H1 (cell line): ENCODE results near the gene UTP14A. TPM values are rescaled to one million over a fixed set of nuclear protein-coding genes. Genes with fewer than 3 reads are reported as not detected.

Experiments
- CTCF ChIA-PET: fragments of 300-600 bp; sonication (Branson Sonifier 250); formaldehyde crosslinking; loops from one replicate; lab custom pipeline; 2021; ENCODE audit not compliant: partially characterized antibody; lab: Charles Lee
- POLR2A ChIA-PET: fragments of 300-600 bp; sonication (Branson Sonifier 250); formaldehyde crosslinking; loops from one replicate; lab custom pipeline; 2021; ENCODE audit warnings: inconsistent platforms; ENCODE audit not compliant: partially characterized antibody; lab: Charles Lee
- DNase-seq, 2 experiments: peaks; one replicate each; pipeline versions ENCODE4 v3.0.0 to v3.0.0-alpha.2; 2010 to 2022; ENCODE audit warnings: low spot score in 2 of 2, low read depth in 1 of 2, mixed read lengths in 1 of 2
- FAIRE-seq: peaks from 2 replicates; lab custom pipeline; 2011; peaks lifted over from hg19 to GRCh38; lab: Jason Lieb, UNC
- H2AFZ ChIP-seq: 2 replicates; pipeline ENCODE4 v1.8.1; 2012; ENCODE audit warnings: low read length, inconsistent platforms
- H2AK5ac ChIP-seq: 2 replicates; pipeline ENCODE4 v1.6.1; 2013; ENCODE audit warnings: low read depth, low read length
- H2BK120ac ChIP-seq: replicated peaks from 2 replicates; pipeline ENCODE3; 2013; ENCODE audit warnings: low read depth, low read length, inconsistent platforms
- H2BK12ac ChIP-seq: 2 replicates; pipeline ENCODE4 v1.6.1; 2013; ENCODE audit warnings: low read depth, low read length
- H2BK15ac ChIP-seq: 2 replicates; pipeline ENCODE4 v1.6.1; 2013; ENCODE audit warnings: low read length
- H2BK20ac ChIP-seq: 2 replicates; pipeline ENCODE4 v1.6.1; 2013; ENCODE audit warnings: low read length
- H2BK5ac ChIP-seq: 2 replicates; pipeline ENCODE4 v1.6.1; 2013; ENCODE audit warnings: low read depth, low read length
- H3K14ac ChIP-seq: 2 replicates; pipeline ENCODE4 v1.6.1; 2013; ENCODE audit warnings: inconsistent platforms; ENCODE audit not compliant: insufficient read length
- H3K18ac ChIP-seq: 2 replicates; pipeline ENCODE4 v1.6.1; 2013; ENCODE audit warnings: low read length; ENCODE audit errors: extremely low read depth
- H3K23ac ChIP-seq: 2 replicates; pipeline ENCODE4 v1.6.1; 2013; ENCODE audit warnings: inconsistent platforms; ENCODE audit not compliant: insufficient read length
- H3K23me2 ChIP-seq: 2 replicates; pipeline ENCODE4 v1.6.1; 2013; ENCODE audit warnings: low read depth, low read length
- H3K27ac ChIP-seq: 2 replicates; pipeline ENCODE4 v1.6.1; 2011; ENCODE audit warnings: low read depth, low read length, inconsistent platforms
- H3K27me3 ChIP-seq, 4 experiments: replicated peaks in 1 of 4; 1 replicate in 1 of 4; 2 replicates in 3 of 4; pipeline versions ENCODE4 v1.6.1 to v1.8.1; 2011 to 2013; ENCODE audit warnings: low read length in 3 of 4, mild to moderate bottlenecking in 3 of 4, inconsistent platforms in 2 of 4, mixed read lengths in 2 of 4, moderate library complexity in 1 of 4; ENCODE audit not compliant: control insufficient read depth in 3 of 4, insufficient read depth in 3 of 4; ENCODE audit errors: extremely low read depth in 1 of 4
- H3K36me3 ChIP-seq, 4 experiments: 2 replicates each; pipeline versions ENCODE4 v1.6.1 to v1.8.1; 2011 to 2013; ENCODE audit warnings: mild to moderate bottlenecking in 4 of 4, low read length in 3 of 4, moderate library complexity in 2 of 4, control low read depth in 1 of 4, inconsistent platforms in 1 of 4; ENCODE audit not compliant: insufficient read depth in 4 of 4, control insufficient read depth in 2 of 4
- H3K4ac ChIP-seq: replicated peaks from 2 replicates; pipeline ENCODE3; 2013; ENCODE audit warnings: low read length, low read depth, mixed read lengths, inconsistent platforms; ENCODE audit not compliant: insufficient read length
- H3K4me1 ChIP-seq, 4 experiments: replicated peaks in 1 of 4; 1 replicate in 1 of 4; 2 replicates in 3 of 4; pipeline versions ENCODE4 v1.6.1 to v1.8.1; 2011 to 2013; ENCODE audit warnings: low read length in 3 of 4, inconsistent platforms in 2 of 4, mixed read lengths in 1 of 4; ENCODE audit not compliant: insufficient read depth in 4 of 4, control insufficient read depth in 3 of 4
- H3K4me2 ChIP-seq, 2 experiments: 2 replicates each; pipeline versions ENCODE4 v1.6.1 to v1.8.1; 2011 to 2013; ENCODE audit warnings: low read depth in 2 of 2, low read length in 2 of 2, control low read depth in 1 of 2, inconsistent platforms in 1 of 2, mild to moderate bottlenecking in 1 of 2; ENCODE audit not compliant: insufficient read depth in 1 of 2
- H3K4me3 ChIP-seq, 4 experiments: fragments of 200-600, 300-600 bp in 1 of 4; sonication (generic), shearing (Covaris generic), sonication (Bioruptor Twin) in 1 of 4; 2 replicates each; pipeline versions ENCODE4 v1.5.1 to v1.8.1; 2011 to 2016; ENCODE audit warnings: low read length in 4 of 4, low read depth in 3 of 4, control low read depth in 2 of 4, inconsistent platforms in 2 of 4, mild to moderate bottlenecking in 2 of 4, mixed read lengths in 1 of 4, moderate library complexity in 1 of 4; ENCODE audit not compliant: insufficient read depth in 2 of 4; ENCODE audit errors: extremely low read depth in 1 of 4
- H3K56ac ChIP-seq: replicated peaks from 2 replicates; pipeline ENCODE3; 2013; ENCODE audit warnings: low read depth, mild to moderate bottlenecking, mixed read lengths, low read length, inconsistent platforms; ENCODE audit not compliant: insufficient read length
- H3K79me1 ChIP-seq: 2 replicates; pipeline ENCODE4 v1.6.1; 2013; ENCODE audit warnings: low read depth, low read length, control low read depth
- H3K79me2 ChIP-seq, 2 experiments: 2 replicates each; pipeline versions ENCODE4 v1.6.1 to v1.8.1; 2012 to 2013; ENCODE audit warnings: low read length in 2 of 2, mild to moderate bottlenecking in 2 of 2, inconsistent platforms in 1 of 2; ENCODE audit not compliant: insufficient read depth in 2 of 2, control insufficient read depth in 1 of 2
- H3K9ac ChIP-seq, 4 experiments: replicated peaks in 1 of 4; 1 replicate in 1 of 4; 2 replicates in 3 of 4; pipeline versions ENCODE4 v1.6.1 to v1.8.1; 2011 to 2013; ENCODE audit warnings: low read depth in 3 of 4, low read length in 3 of 4, control low read depth in 2 of 4, mild to moderate bottlenecking in 2 of 4, moderate library complexity in 2 of 4, inconsistent platforms in 1 of 4; ENCODE audit errors: extremely low read depth in 1 of 4
- H3K9me3 ChIP-seq, 2 experiments: 2 replicates each; pipeline versions ENCODE4 v1.6.1 to v1.8.1; 2012 to 2013; ENCODE audit warnings: mild to moderate bottlenecking in 2 of 2, moderate library complexity in 2 of 2, control low read depth in 1 of 2, inconsistent platforms in 1 of 2, low read depth in 1 of 2, low read length in 1 of 2, mixed read lengths in 1 of 2; ENCODE audit not compliant: insufficient read depth in 2 of 2
- H4K20me1 ChIP-seq, 2 experiments: replicated peaks in 1 of 2; 2 replicates each; pipeline versions ENCODE3 to v1.8.1; 2011 to 2013; ENCODE audit warnings: inconsistent platforms in 2 of 2, low read length in 2 of 2, mild to moderate bottlenecking in 1 of 2; ENCODE audit not compliant: insufficient read depth in 2 of 2, control insufficient read depth in 1 of 2
- H4K5ac ChIP-seq: 2 replicates; pipeline ENCODE4 v1.6.1; 2013; ENCODE audit warnings: low read length, low read depth, mixed read lengths, inconsistent platforms; ENCODE audit not compliant: insufficient read length
- H4K8ac ChIP-seq: 2 replicates; pipeline ENCODE4 v1.8.0; 2013; ENCODE audit warnings: mild to moderate bottlenecking, moderate library complexity, low read length, inconsistent platforms; ENCODE audit not compliant: insufficient read depth; ENCODE audit errors: extremely low read depth
- H4K91ac ChIP-seq: replicated peaks from 2 replicates; pipeline ENCODE3; 2013; ENCODE audit warnings: low read length, mixed read lengths, inconsistent platforms; ENCODE audit not compliant: insufficient read length
- SAP30 ChIP-seq: fragments of 300-600 bp; sonication (generic); IDR thresholded peaks from 2 replicates; pipeline ENCODE4 v1.7.1; 2012; ENCODE audit warnings: low read length, moderate library complexity, mild to moderate bottlenecking, inconsistent platforms; ENCODE audit not compliant: insufficient read depth, insufficient replicate concordance
- SUZ12 ChIP-seq: fragments of 200-600 bp; sonication (generic); IDR thresholded peaks from 2 replicates; pipeline ENCODE4 v1.6.1; 2012; ENCODE audit warnings: mild to moderate bottlenecking, inconsistent platforms, low read length, moderate library complexity, mixed read lengths
- WGBS, 2 experiments: shearing (Covaris generic) in 1 of 2; methylation state at CpG; one replicate each; pipeline versions ENCODE4 v1.1.6 to v1.1.7; 2013 to 2015; ENCODE audit warnings: low lambda C conversion rate in 2 of 2, mixed read lengths in 2 of 2, inconsistent platforms in 1 of 2, low coverage in 1 of 2, missing lambda C conversion rate in 1 of 2; ENCODE audit not compliant: insufficient replicate concordance in 2 of 2, insufficient coverage in 1 of 2, insufficient read length in 1 of 2; ENCODE audit errors: extremely low coverage in 1 of 2, missing lambda C conversion rate in 1 of 2; 5-methylcytosine and 5-hydroxymethylcytosine counted together
- polyA plus RNA-seq, 7 experiments: library from polyadenylated mRNA; depleted of rRNA in 3 of 7; stranded (reverse) in 5 of 7; unstranded in 2 of 7; fragments of >200 nt in 5 of 7; fragments of 200-250 nt in 2 of 7; gene quantifications; 1 replicate in 5 of 7; 2 replicates in 1 of 7; 4 replicates in 1 of 7; pipeline versions ENCODE4 v1.2.1 to v1.2.3, GENCODE V29; 2011 to 2013; ENCODE audit warnings: missing spikeins in 2 of 7, mixed read lengths in 2 of 7
- total RNA-seq: library from RNA; stranded (reverse); fragmentation: NEBNext Ultra II Directional; extraction: Animal tissue kit (Norgen Biotek cat#: 25700); gene quantifications from 2 replicates; pipeline ENCODE4 v1.2.1, GENCODE V29; 2021

The UTP14A gene
- total and polyA plus RNA-seq, 2 of the 8 experiments (the other 6 are each of a cell fraction or from before 2014, with no cell fraction given), result 4.5 to 24.0 TPM

DNA sequence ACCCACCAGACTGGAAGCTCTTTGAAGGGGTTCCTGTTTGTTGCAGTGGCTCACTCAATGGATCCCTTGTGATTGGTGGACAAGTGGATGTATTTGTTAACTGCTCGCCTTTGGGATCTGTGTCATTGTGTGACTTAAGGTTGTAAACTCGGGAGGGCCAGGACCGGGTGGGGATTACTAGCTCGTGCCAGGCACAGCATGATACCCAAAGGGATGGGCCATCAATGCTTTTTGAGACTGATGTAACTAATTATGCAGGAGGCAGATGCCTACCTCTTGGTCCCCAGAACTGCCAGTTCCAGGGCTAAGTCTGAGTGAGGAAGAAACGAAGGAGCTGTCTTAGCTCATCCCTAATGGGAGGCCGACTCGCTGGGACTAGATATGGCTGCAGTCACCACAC, 27.7 kb downstream of the UTP14A start:
- TF ChIP-seq SAP30 (no peak), SUZ12 (peak; percentile 4; the same call in 1 of the 2 replicates)
- POLR2A ChIA-PET, result interaction anchor here (0.9 to 3.1 kb wide), 4 partner anchors 20 to 50 kb away, joined by 3 to 9 read pairs (median 4); partner anchors contain the start of gene UTP14A

More for the DNA sequence above, 27.7 kb downstream of the UTP14A start:
- Histone ChIP-seq H3K27me3 (peaks cover 34 to 51% (median 48%) of the 10 kb centered on the region in 4 experiments), H3K14ac (no peak overlapping the region), H4K8ac (no peak overlapping the region), H4K5ac (no peak overlapping the region), H3K23me2 (no peaks in the 10 kb centered on the region; the same call in 1 of the 2 replicates), H3K79me1 (no peaks in the 10 kb centered on the region), H3K4me2 (peak overlapping the region; percentile 38 to 71; a peak in 3 of 4 replicates), H2BK12ac (no peak overlapping the region), H3K4me3 (peak overlapping the region in 1 of 4 experiments; percentile 28; a peak in 1 of 8 replicates), H4K91ac (no peak overlapping the region), H3K56ac (no peak overlapping the region), H3K36me3 (peaks cover 0 to 5% (median 2%) of the 10 kb centered on the region in 4 experiments; a peak in 3 of 8 replicates), H2AFZ (no peak overlapping the region), H3K4ac (no peak overlapping the region), H2BK15ac (no peak overlapping the region), H2BK5ac (no peak overlapping the region), H3K79me2 (no peaks in the 10 kb centered on the region), H2BK120ac (no peak overlapping the region), H4K20me1 (peaks cover 0 to 3% of the 10 kb centered on the region in 2 experiments), H3K9me3 (no peaks in the 10 kb centered on the region), H3K23ac (no peak overlapping the region), H3K18ac (no peak overlapping the region), H3K27ac (no peak overlapping the region), H3K9ac (no peak overlapping the region), H2BK20ac (no peak overlapping the region), H3K4me1 (peaks cover 0 to 5% (median 3%) of the 10 kb centered on the region in 4 experiments; a peak in 5 of 7 replicates), H2AK5ac (no peak overlapping the region)
- WGBS, 2 experiments, result 9% methylated on average over 6 of the region's 7 CpGs; no CpG with 5 or more reads in 1 of the 2 experiments
- CTCF ChIA-PET, result interaction anchor here (0.9 to 1.5 kb wide), 4 partner anchors 13 to 95 kb away, joined by 3 to 4 read pairs (median 4); no protein-coding TSS in a partner anchor
- DNase-seq, result no peak
- FAIRE-seq, result no peak
